ENCODE results near the gene ZNF469. TPM values are rescaled to one million over a fixed set of nuclear protein-coding genes. Genes with fewer than 3 reads are reported as not detected.

ZNF469 gene
- total RNA-seq, 4 donors from 2014 or later = 0.96 to 4.8 (median 2.1) TPM

GRCh38 chr16:88378401-88378800 lies 4.4 kb upstream of the ZNF469 start:
- H3K27ac ChIP-seq = no peak overlapping the region
- no peaks in the 10 kb centered on the region for H3K36me3 ChIP-seq
- peaks cover 36% of the 10 kb centered on the region for H3K27me3 ChIP-seq
- TF ChIP-seq CTCF (IDR thresholded peaks at IDR 0.05) = no peak
- no peak for TF ChIP-seq EP300 (IDR thresholded peaks at IDR 0.05)
- no peak for TF ChIP-seq POLR2AphosphoS5 (IDR thresholded peaks at IDR 0.05)
- no peak for TF ChIP-seq POLR2A (IDR thresholded peaks at IDR 0.05)
- H3K4me1 ChIP-seq = peaks cover 0 to 8% (median 0%) of the 10 kb centered on the region in 3 donors
- 92% methylated on average over 7 of the region's 12 CpGs; no CpG with 5 or more reads in 1 of the 2 donors for WGBS, 2 donors (ENCODE audit: low coverage in 1 of 2)
- no peaks in the 10 kb centered on the region for H3K9me3 ChIP-seq
- no peak overlapping the region for H3K4me3 ChIP-seq
- no peak for ATAC-seq

- Histone ChIP-seq H3K27ac (no peak overlapping the region), H3K9me3 (no peaks in the 10 kb centered on the region), H3K4me3 (no peak overlapping the region), H3K27me3 (peaks cover 43% of the 10 kb centered on the region), H3K36me3 (no peaks in the 10 kb centered on the region), H3K4me1 (peaks cover 0 to 15% (median 0%) of the 10 kb centered on the region in 3 donors)
- ATAC-seq = no peak
- TF ChIP-seq POLR2AphosphoS5 (IDR thresholded peaks at IDR 0.05) = no peak
- TF ChIP-seq EP300 (IDR thresholded peaks at IDR 0.05) = no peak
- no peak for TF ChIP-seq CTCF (IDR thresholded peaks at IDR 0.05)
- TF ChIP-seq POLR2A (IDR thresholded peaks at IDR 0.05) = no peak
- WGBS, 2 donors (ENCODE audit: low coverage in 1 of 2) = 65 to 100% methylated on average over 3 to 7 of the region's 25 CpGs
These were observed 3.7 kb upstream of the ZNF469 start for GRCh38 chr16:88378836-88379693.

- TF ChIP-seq EP300 (IDR thresholded peaks at IDR 0.05) = no peak
- TF ChIP-seq POLR2A (IDR thresholded peaks at IDR 0.05) = no peak
- TF ChIP-seq POLR2AphosphoS5 (IDR thresholded peaks at IDR 0.05) = no peak
- TF ChIP-seq CTCF (IDR thresholded peaks at IDR 0.05) = no peak
- 79% methylated on average over 8 of the region's 8 CpGs; no CpG with 5 or more reads in 1 of the 2 donors for WGBS, 2 donors (ENCODE audit: low coverage in 1 of 2)
- ATAC-seq = no peak
These were observed 3.1 kb upstream of the ZNF469 start for GRCh38 chr16:88379694-88380040.

GRCh38 chr16:88380099-88380498 lies 2.7 kb upstream of the ZNF469 start:
- 80 to 87% methylated on average over 6 to 7 of the region's 7 CpGs for WGBS, 2 donors (ENCODE audit: low coverage in 1 of 2)
- peaks cover 0 to 21% (median 0%) of the 10 kb centered on the region in 3 donors for H3K4me1 ChIP-seq
- no peaks in the 10 kb centered on the region for H3K9me3 ChIP-seq
- ATAC-seq = no peak
- no peak overlapping the region for H3K4me3 ChIP-seq
- no peak for TF ChIP-seq POLR2AphosphoS5 (IDR thresholded peaks at IDR 0.05)
- no peak for TF ChIP-seq CTCF (IDR thresholded peaks at IDR 0.05)
- TF ChIP-seq EP300 (IDR thresholded peaks at IDR 0.05) = no peak
- TF ChIP-seq POLR2A (IDR thresholded peaks at IDR 0.05) = no peak
- H3K27me3 ChIP-seq = peaks cover 53% of the 10 kb centered on the region
- H3K27ac ChIP-seq = no peak overlapping the region
- no peaks in the 10 kb centered on the region for H3K36me3 ChIP-seq

More at GRCh38 chr16:88379694-88380040, 3.1 kb upstream of the ZNF469 start:
- Histone ChIP-seq H3K27me3 (peaks cover 49% of the 10 kb centered on the region), H3K36me3 (no peaks in the 10 kb centered on the region), H3K4me1 (peaks cover 0 to 21% (median 0%) of the 10 kb centered on the region in 3 donors), H3K27ac (no peak overlapping the region), H3K9me3 (no peaks in the 10 kb centered on the region), H3K4me3 (no peak overlapping the region)

GRCh38 chr16:88380619-88381018 lies 2.1 kb upstream of the ZNF469 start:
- Histone ChIP-seq H3K4me3 (no peak overlapping the region), H3K27me3 (peaks cover 58% of the 10 kb centered on the region), H3K4me1 (peaks cover 0 to 21% (median 0%) of the 10 kb centered on the region in 3 donors), H3K9me3 (no peaks in the 10 kb centered on the region), H3K27ac (no peak overlapping the region), H3K36me3 (no peaks in the 10 kb centered on the region)
- no peak for TF ChIP-seq POLR2A (IDR thresholded peaks at IDR 0.05)
- TF ChIP-seq CTCF (IDR thresholded peaks at IDR 0.05) = no peak
- no peak for TF ChIP-seq POLR2AphosphoS5 (IDR thresholded peaks at IDR 0.05)
- TF ChIP-seq EP300 (IDR thresholded peaks at IDR 0.05) = no peak
- WGBS, 2 donors (ENCODE audit: low coverage in 1 of 2) = 60 to 84% methylated on average over 2 to 7 of the region's 7 CpGs
- ATAC-seq = no peak

All from gastroesophageal sphincter (tissue), 4 donors.